Airway epithelial cell (primary cell): Measurements from ENCODE around the gene SLC35D2. TPM values are rescaled to one million over a fixed set of nuclear protein-coding genes. Genes with fewer than 3 reads are reported as not detected.

Source experiments
- total RNA-seq: library from RNA; depleted of rRNA; stranded (reverse); fragments of >200 nt; gene quantifications from 2 replicates; pipeline ENCODE4 v1.2.3, GENCODE V29; 2015

SLC35D2 gene
- 12.7 and 13.5 TPM in 2 replicates for total RNA-seq

DNA sequence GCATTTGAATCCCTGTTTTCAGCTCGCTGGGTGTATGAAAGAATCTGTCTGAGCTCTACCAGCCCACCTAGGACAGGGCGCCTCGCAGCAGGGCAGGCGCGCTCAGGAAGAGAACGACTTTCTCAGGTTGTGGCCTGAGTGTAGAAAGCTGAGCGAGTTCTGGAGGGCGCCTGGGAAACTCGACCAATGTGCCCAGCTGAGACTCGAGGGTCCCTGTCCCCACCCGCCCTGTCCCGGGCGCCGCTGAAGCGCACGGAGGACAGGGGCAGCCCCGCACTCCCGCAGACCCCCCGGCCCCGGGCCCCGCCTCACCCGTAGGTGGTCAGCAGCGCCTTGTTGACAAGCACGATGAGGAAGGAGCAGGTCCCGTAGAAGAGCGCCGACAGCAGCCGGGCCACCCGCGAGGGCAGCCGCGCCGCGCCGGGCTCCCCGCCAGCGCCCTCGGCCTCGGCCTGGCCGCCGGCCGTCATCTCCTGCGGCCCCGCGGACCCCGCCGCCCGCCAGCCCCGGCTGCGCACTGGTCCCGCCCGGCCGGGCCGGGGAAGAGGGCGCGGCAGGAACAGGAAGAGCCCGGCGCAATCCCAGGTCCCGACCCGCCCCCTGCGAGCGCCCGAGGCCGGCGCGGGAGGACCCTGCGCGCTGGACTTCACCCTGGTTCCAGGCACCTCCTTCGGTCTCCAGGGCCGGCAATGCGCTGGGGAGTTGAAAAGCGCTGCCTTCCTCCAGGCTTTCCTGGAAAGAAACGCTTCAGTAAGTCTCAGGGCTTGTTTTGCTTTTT, at the start of gene SLC35D2:
SLC35D2 (minus strand) TSS at position 547 of the 778 bp plus-strand sequence; CDS start at position 470, 77 bp downstream.

DNA sequence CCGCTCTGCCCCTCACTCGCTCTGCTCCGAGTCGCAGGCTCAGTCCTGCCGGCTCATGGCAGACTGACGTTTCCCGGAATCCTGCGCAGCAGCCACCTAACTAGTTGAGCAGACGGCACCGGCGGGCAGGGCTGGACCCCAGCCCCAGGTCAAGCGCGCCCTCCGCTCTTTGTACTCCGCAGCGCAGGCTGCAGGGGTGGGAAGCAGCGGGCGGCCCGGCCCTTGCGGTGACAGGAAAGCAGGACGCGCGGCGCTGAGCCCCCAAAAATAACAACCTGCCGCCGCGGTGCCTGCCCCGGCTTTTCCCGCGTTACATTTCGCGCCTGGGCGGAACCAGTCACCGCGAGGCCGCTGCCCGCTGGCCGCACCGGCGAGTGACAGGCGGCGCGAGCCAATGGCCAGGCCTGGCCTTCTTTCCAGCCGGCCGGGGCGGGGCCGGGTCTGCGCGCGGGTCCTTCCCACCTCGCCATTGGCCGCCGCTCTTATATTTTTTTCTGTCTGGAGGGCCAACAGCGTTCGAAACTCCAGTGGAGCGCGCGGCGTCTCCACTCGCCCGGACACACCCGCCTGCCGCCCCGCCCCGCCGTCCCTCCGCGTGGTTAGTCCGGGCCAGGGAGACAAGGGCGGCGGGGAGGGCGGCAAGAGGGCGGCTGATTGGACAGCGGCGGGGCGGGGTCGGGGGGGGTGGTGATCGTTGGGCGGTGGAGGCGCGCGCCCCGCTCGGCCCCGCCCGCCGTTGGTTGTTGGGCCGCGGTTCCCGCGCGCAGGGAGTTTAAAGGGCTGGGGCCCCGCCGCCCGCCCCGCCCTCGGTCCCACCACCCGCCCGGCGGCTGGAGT, 34.8 kb upstream of the SLC35D2 start, which contains the start of gene ZNF367:
ZNF367 (minus strand) TSS at position 288 of the 837 bp plus-strand sequence. CDS start 338 bp downstream, outside the sequence.

DNA sequence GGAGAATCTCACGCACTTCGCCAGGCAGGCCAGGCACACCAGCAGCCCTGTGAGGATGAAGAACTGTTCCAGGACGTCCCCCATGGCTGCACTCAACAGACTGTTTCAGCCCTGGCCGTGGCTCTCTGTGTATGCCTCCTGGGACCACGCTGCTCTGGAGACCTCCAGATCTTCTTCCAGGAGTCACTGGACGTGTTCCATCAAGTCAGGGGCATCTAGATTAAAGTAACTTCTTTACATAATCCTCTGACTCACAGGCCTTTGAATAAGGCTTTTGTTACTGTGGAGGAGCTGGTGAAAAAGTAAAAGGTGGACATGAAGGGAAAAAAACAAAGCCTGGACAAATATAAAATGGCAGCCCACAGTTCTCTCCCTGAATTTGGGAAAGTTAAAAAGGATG, 81.5 kb downstream of the SLC35D2 start, which contains the start of gene HSD17B3:
HSD17B3 (minus strand) TSS at position 156 of the 400 bp plus-strand sequence; CDS start at position 84, 72 bp downstream.

Other genes with a start within 250 kb of the SLC35D2 start
- gene HSD17B3, start 81.5 kb downstream of the SLC35D2 start, total RNA-seq, result 0.93 and 1.6 TPM in 2 replicates
- 2.8 and 5.0 TPM in 2 replicates for gene ZNF367, start 34.7 kb upstream of the SLC35D2 start, total RNA-seq
- 5.4 and 5.6 TPM in 2 replicates for gene HABP4, start 66.5 kb upstream of the SLC35D2 start, total RNA-seq
- 9.3 and 15.4 TPM in 2 replicates for gene CDC14B, start 236.1 kb upstream of the SLC35D2 start, total RNA-seq